ENCODE results near the gene RMDN2.
A peak's percentile ranks its signal among the peaks of the same experiment; 100 is the strongest.
"Not testable (repeated sequence)": the region's sequence is repeated elsewhere in the genome, so short reads cannot be mapped to it uniquely, and the experiment has no call there.

The RMDN2 gene

DNA sequence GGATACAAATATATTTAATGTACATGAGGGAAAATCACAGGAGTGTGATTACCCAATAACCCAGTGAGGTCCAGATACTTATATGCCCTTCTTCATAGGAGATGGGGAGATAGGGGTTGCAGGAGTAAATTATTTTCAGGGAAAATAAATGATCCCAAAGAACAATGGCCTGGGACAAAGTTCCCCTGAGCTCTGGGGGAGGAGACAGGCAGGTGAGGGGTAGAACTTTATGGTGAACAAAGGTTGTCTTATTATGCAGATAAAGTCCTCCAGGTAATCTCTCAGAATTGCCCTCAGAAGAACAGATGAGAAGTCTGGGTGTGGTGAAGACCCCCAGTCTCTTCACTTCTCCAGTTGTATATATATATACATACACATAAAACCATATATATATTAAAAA is 22.1 kb upstream of the RMDN2 start:
- no peak for DNase-seq

DNA sequence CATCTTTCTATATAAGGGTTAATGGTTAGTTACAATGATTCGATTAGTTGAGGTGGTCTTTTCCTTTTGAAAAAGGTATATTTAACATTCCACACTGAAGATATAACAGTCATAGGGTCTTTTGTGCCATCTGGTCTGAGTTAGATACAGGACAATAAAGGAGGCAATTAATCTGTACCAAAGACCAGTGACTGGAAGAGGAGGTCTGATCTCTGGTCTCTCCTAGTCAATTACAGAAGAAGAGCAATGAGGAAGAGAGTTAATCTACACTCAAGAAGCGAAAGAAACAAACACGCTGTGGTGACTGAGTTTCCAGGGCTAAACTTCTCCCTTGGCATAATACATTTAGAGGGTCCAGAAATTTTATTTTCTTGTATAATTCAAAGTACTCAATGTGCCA is 20.7 kb upstream of the RMDN2 start:
- DNase-seq = no peak

DNA sequence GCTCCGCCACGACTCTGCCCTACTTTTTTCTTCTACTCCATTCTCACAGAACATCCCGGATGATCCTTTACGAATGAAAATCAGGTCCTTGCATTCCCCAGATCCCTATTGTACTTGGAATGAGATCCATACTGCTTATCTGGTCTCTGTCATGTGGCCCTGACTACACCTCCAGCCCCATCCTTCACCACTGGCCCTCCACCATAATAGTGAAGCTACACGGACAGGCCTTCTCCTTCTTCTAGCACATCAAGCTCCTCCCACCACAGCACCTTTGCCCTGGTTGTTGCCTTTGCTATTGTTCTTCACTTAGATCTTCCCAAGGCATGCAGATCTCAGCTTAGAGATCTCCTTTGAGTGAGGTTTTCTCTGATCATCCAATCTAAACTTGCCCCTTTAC is 20.1 kb upstream of the RMDN2 start:
- DNase-seq = no peak

DNA sequence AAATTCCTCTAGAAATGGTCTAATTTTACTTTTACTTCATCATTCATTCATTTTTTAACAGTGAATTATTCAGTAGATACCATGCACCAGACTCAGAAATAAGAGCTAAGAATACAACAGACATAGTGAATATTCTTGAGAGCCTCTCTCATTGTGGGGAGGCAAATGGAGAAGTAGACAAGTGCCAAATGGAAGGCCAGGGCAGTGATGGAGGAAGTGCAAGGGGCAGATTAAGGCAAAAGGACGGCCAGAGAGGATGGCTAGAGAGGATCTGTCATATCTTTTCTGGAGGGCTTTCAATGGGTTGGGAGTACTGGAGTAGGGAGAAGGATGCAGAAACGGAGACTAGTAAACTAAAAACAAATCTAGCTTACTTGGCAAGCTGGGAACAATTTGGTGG is 19.0 kb upstream of the RMDN2 start:
- no peak for DNase-seq

DNA sequence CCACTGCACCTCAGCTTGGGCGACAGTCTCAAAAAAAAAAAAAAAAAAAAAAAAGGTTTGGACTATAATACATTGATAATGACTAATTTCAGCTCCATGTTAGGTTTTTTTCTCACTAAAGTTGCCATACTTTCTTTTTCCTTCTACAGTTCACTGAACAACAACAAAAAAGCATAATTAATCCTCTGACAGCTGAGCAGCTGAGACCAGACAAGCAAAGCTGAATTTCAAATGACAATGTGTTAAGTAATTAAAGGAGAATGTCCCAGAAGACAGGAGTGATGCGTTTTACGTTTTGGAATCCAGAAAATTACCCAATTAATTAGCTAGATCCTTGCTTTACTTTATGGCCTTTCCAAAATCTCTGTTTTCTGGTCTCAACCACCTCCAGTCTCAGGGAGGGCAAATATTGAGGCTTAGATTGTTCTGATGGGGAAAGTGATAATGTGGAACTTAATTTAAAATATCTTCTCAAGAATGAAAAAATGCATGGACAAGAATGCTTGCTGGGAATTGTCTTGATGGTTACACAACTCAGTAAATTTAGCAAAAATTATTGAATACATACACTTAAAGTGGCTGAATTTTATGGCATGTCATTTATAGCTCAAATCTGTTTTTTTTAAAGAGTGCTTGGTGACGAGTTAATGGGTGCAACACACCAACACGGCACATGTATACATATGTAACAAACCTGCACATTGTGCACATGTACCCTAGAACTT is 17.4 kb upstream of the RMDN2 start:
- DNase-seq = peak in 1 of 3 experiments; percentile 27

DNA sequence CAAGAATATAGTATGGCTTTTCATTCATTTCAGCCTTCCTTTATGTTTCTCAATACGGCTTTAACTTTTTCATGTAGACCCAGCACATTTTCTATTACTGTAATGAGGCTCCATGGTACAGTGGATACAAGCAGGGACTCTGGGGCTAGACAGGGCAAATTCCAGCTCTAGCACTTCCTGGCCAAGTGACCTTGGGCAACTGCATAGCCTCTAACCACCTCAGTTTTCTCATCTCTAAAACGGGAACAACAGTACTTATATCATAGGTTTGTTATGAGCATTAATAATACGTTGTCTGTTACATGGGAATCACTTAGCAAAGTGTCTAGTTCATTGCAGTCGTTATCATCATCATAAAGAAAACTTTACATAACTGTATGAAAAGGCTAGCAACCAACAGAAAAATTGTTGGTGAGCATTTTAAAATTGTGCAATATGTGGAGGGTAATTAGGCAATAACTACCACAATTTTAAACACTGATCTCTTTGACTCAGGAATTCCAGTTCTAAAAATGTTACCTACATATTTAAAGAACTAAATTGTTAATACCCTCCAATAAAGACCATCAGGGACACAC is 13.7 kb upstream of the RMDN2 start:
- DNase-seq = no peak

DNA sequence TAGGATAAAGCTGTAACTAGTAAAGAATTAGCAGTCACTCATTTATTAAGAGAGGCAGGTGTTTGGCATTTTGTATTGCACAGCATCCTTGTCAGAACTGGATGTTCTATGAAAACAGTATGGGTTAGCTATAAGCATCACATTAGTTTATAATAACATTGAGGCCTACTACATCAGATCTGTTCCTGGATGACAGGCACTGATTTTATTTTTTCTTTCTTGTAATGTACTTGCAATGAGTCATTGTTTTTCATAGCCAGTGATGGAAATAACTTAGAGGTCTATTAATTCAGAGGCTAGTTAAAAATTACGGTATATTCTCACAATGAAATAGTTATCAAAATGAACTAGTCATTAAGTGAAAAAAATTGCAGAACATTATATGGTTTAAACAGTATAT is 13.0 kb upstream of the RMDN2 start:
- no peak for DNase-seq

DNA sequence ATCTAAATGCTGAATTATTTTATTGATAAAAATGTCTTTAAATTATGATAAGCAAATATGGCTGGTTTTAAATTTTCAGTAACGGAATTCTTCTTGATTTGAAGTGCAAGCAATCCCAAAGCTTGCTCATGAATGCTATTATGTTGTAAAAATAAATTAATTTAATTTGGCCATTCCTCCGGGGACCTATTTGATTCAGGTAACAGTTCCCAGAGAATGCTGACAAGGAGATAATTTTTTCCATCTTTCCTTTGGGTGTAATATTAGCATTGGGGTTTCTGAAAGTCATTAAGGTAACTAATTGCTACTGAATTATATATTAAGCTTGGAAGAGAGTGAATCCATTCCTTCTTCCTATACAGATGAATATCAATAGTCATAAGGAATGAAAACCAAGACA is 12.5 kb upstream of the RMDN2 start:
- DNase-seq = no peak

DNA sequence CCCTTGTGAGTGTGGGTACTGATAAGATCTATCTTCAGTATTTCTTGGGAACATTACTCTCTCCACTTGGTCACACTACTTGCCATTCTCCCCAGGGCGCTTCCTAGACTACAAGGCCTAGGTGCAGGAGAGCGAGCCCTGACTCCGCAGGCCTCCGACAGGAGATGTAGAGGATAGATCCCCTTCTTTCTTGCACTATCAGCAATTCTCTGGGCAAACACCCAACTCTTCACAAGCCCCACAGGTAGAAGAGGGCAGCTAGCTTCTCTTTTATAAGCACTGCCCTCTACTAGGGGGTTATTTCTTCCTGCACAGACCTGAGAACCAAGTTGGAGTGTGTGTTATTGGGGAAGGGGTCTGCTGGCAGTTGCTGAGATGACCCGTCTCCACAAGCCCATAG is 10.7 kb upstream of the RMDN2 start:
- DNase-seq = no peak

DNA sequence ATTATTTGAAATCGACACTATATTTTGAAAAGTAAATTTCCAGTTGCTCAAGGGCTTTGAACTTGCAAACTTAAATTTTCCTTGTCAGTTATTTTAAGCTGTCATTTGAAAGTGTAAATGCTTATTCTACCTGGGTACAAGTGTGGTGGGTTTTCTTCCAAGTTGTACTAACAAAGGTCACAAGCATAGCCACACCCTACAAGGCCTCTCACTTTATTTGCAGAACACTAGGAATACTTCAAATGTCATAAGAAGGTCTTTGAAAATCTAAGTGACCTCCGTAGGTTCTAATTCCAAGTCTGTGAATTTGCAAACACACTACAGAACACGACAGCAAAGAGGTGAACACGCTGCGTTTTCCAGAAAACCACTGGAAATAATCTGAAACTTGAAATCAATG is 9.3 kb upstream of the RMDN2 start:
- no peak for DNase-seq

DNA sequence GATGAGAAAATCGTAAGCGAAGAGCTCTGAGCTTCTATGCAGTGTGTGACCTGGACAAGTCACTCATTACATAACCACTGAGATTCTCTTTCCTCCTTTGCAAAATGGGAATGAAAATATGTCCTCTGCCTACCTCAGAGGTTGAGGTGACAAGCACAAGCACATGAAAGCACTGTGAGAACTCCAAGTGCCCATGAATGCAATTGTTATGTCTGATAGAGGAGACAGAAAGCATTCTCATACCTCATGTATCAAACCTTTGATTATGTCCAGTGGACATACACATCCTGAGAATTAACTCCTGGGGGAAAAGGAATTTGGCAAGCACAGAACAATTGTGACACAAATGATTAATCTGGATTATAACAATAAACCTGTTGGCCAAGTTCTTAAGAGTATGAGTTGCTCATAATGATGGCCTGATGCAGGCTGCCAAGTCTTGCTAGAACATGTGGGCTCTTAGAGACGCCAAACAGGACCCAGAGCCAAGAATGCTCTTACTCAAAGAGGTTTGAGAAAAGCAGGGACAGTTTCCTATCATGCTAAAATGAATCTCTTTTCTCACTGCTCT is 8.5 kb upstream of the RMDN2 start:
- no peak for DNase-seq

DNA sequence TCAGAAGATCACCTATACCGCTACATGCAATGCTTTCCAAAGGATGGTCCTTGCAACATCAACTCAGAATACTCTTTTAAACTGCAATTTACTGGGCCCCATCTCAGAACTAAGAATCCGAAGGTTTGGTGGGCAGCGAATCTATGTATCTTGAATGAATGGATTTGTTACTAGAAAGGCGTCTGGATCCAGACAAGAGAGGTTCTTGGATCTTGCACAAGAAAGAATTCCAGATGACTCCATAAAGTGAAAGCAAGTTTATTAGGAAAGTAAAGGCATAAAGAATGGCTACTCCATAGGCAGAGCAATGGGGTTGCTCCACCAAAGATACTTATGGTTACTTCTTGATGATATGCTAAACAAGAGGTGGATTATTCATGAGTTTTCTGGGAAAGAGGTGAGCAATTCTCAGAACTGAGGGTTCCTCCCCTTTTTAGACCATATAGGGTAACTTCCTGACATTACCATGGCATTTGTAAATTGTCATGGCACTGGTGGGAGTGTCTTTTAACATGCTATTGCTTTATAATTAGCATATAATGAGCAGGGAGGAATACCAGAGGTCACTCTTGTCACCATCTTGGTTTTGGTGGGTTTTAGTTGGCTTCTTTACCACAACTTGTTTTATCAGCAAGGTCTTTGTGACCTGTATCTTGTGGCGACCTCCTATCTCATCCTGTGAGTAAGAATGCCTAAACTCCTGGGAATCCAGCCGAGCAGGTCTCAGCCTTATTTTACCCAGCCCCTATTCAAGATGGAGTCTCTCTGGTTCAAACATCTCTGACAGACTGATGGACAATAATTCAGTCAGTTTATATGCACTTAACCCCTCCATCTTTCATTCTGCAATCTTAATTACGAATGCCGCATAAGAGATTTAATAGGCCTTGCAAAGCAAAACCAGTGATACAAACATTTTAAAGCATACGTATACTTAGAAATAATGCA is 7.5 kb upstream of the RMDN2 start:
- no peak for DNase-seq

DNA sequence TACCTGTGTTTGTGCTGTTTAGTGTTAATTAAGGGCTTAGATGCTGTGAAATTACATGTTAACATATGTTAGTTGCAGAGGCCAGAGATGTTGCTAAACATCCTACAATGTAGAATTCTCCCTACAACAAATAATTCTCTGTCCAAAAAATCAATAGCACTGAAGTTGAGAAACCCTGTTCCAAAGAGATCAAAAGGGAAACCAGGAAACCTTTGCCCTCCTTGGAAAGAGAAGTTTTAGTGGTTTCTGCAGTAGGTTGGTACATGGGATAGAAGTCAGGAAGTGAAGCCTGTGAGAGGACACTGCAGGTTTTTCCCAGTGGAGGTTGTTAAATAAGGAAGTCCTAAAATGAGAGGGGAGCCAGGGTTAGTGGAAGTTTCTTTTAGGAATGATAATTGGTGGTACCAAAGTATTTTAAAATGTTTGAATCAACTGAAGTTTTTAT is 6.3 kb upstream of the RMDN2 start:
- DNase-seq = no peak

DNA sequence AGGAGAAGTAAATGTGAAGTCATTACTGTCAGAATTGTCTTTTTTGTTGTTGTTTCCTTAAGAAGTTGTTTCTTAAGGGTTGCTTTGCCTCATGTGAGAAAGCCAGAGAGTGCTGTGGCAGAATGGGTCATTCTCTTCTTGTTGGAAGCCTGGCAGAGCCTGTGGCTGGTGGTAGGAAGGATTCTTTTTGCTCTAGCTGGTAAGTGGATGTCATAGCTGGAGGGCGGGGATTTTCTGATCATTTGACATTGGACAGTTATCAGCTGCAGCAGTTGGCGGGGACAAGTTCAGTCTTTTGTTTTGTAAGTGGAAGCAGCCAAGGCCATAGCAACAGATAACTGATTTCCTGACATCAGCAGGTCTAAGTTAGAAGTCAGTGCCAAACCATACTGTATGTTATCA is 5.5 kb upstream of the RMDN2 start:
- peak in 1 of 3 experiments; percentile 9 for DNase-seq

DNA sequence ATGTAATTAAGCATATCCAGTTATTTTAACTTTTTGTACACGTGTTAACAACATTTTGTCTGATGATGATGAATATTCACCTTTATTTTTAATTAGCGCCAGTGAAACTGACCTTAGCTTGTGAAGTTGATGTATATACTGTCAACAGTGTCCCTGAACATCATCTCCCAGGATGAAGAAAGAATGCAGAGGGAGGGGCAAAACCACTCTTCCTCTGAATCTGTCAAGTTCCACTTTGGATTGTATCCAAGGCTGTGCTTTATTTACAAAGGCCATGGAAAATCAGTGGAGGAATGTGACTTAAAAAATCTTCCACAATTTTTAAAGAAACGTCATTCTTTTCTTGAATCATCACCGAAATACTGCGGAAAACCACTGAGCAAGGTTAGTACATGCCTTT is 4.5 kb upstream of the RMDN2 start:
- DNase-seq = no peak

DNA sequence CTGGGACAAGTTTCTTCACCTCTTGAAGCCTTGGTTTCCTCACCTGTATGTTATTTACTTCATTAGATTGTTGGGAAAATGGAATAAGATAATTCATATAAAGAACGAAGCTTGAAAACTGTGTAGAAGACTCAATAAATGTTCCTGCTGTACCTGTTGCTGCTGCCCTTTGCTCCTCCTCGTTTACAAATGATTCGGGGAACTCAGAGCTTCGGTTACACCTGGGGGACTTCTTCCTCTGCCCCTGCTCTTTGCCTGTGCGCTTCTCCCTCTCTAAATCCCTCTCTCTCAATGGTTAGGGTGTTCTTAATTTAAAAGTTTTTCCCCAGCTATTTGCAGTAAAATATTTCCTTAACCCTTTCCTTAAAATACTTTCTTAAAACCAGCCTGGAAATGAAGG is 3.3 kb upstream of the RMDN2 start:
- no peak for DNase-seq

DNA sequence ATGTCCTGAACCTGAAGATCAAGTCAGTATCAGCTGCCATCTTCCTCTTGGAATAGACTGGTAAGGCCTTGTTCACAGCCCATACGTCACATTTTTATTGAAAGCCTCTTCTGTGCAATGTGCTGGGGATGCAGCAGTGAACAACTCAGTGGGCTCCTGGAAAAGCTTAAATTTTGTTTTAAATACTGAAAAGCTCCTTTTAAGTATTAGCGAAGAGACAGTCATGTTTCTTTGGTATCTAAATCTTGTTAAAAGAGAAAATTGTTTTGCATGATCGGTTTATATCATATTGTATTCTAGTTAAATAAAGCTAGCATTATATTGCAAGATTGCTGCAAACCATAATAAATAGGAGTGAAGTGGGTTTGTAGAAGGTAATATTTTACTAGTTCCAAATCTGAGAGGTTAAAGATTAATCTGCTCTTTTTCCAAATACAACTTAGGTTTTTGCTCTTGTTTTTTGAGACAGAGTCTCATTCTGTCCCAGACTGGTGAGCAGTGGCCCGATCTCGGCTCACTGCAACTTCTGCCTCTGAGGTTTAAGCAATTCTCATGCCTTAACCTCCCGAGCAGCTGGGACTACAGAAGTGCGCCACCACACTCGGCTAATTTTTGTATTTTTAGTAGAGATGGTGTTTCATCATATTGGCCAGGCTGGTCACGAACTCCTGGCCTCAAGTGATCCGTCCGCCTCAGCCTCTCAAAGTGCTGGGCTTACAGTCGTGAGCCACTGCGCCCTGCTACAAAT is 1.6 kb upstream of the RMDN2 start:
- no peak for DNase-seq

DNA sequence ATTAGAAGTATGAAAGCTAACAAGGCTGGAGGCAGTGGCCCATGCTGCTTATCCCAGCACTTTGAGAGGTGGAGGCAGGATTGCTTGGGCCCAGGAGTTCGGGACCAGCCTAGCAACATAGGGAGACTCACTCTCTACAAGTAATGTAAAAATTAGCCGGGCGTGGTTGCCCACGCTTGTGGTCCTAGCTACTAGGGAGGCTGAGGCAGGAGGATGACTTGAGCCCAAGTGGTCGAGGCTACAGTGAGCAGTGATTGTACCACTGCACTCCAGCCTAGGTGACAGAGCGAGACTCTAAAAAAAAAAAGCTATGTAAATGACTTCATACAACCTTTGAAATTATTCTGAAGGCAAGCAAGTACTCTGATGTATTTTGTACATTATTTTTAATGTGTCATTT is 1.5 kb downstream of the RMDN2 start:
- no peak for DNase-seq

DNA sequence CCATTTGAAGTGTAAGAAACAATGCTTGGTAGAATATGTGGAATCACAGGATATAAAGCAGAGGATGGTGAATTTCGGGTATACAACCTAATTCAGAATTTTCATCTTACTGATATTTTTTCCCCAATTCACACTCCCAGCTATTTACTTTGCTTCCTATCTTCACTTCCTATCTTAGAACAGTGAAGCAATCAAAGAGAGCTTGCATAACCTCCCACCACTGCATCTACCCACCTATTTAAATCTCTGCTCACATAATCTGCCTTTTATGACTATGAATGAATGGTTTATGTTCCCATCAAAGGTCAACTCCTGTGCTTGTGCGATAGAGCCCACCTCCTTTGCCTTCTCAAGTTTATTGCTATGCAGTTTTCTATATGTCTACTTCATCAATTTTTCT is 3.3 kb downstream of the RMDN2 start:
- no peak for DNase-seq

DNA sequence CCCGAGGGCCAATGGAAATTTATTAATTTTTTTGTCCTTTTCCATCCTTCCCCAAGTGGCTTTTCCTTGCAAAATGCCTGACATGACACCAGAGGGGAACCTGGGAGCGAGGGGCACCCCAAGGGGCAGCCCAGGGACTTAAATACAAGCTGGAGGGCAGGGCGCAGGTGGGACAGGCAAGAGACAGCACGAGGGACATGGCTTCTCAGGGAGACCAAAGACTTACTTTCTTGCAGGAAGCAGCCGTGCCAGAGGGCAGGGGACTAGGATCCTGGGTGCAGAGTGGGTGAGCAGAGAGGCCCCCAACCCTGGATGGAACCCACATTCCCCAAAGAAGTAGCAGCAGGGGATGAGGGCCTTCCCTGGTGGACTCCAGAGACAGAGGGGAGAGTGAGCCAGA is 5.3 kb downstream of the RMDN2 start:
- not testable (repeated sequence) for DNase-seq

DNA sequence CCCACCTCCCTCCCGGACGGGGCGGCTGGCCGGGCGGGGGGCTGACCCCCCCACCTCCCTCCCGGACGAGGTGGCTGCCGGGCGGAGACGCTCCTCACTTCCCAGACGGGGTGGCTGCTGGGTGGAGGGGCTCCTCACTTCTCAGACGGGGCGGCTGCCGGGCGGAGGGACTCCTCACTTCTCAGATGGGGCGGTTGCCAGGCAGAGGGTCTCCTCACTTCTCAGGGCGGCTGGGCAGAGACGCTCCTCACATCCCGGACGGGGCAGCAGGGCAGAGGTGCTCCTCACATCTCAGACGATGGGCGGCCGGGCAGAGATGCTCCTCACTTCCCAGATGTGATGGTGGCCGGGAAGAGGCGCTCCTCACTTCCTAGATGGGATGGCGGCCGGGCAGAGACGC is 7.8 kb downstream of the RMDN2 start:
- not testable (repeated sequence) for DNase-seq

DNA sequence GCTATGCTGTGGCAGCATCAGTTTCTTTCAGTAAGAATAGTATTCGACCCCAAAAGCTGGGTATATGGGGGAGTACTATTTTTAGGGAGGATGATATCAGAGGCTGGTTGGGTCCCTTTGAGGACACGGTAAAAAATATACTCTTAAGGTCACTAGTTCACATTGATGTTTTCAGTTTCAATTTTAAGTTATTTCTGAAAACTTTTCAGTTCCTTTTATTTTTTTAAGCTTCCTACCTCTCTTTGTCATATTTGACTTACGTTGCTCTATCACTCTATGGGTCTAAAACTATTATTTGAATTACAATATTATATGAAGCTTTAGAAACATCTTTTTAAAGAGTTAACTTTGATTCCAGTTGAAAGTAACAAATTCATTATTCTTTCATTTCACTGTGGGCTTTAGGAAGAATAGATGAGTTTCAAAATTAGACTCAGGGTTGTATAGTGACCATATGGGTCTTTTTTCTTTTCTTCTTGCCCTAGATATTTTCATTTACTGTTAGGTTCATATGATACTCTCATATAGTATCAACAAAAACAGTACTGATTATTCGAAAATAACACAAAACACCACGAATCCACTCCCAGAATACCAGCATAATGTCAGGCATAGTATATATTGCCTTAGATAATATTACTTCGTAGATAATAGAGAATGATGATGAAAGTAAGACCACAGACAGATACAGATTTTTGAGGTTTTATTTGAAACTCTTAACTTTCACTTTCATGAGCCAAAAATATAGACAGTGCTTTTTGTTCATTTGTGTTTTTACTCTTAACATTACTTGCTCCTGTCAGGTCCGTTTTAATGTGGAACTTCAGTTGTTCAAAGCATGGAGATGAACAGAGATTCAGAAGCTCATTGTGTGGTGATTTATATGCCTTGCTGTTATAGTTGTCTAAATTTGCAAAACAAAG is 9.8 kb downstream of the RMDN2 start:
- DNase-seq = no peak

Data from NCI-H1417 (cell line).